Vagina (tissue), 2 donors: ENCODE results near the gene COL9A3.

ENCODE experiments used
- POLR2A ChIP-seq, 2 donors: fragments of 450-650 bp; IDR thresholded peaks; one replicate each; pipeline ENCODE4 v1.6.1; 2017; ENCODE audit warnings: antibody characterized with exemption in 2 of 2, mild to moderate bottlenecking in 2 of 2, moderate library complexity in 2 of 2
- TF ChIP-seq, protein P1 (sequence below), 3 experiments: fragments of 450-650 bp in 2 of 3; fragments of 200-600 bp in 1 of 3; sonication (generic) in 1 of 3; IDR thresholded peaks; one replicate each; pipeline ENCODE4 v1.5.1; 2017 to 2019; ENCODE audit warnings: antibody characterized with exemption in 3 of 3, mild to moderate bottlenecking in 2 of 3, moderate library complexity in 2 of 3

DNA sequence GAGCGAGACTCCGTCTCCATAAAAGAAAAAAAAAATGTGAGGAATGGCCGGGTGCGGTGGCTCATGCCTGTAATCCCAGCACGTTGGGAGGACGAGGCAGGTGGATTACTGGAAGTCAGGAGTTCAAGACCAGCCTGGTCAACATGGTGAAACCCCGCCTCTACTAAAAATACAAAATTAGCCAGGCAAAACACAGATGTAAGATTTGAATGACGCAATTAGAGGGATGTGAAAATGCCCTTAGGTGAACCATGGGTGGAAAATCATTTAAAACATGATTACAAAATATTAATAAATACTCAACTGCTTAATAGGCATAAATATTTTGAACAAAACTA is 20.9 kb downstream of the COL9A3 start:
- TF ChIP-seq, protein P1, sequence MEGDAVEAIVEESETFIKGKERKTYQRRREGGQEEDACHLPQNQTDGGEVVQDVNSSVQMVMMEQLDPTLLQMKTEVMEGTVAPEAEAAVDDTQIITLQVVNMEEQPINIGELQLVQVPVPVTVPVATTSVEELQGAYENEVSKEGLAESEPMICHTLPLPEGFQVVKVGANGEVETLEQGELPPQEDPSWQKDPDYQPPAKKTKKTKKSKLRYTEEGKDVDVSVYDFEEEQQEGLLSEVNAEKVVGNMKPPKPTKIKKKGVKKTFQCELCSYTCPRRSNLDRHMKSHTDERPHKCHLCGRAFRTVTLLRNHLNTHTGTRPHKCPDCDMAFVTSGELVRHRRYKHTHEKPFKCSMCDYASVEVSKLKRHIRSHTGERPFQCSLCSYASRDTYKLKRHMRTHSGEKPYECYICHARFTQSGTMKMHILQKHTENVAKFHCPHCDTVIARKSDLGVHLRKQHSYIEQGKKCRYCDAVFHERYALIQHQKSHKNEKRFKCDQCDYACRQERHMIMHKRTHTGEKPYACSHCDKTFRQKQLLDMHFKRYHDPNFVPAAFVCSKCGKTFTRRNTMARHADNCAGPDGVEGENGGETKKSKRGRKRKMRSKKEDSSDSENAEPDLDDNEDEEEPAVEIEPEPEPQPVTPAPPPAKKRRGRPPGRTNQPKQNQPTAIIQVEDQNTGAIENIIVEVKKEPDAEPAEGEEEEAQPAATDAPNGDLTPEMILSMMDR (IDR thresholded peaks at IDR 0.05): no peak
- no peak for TF ChIP-seq POLR2A (IDR thresholded peaks at IDR 0.05)
